Liver (tissue), 9 donors: ENCODE data around the gene SPSB1. TPM values are rescaled to one million over a fixed set of nuclear protein-coding genes. Genes with fewer than 3 reads are reported as not detected.

Source experiments
- DNase-seq: peaks from one replicate; pipeline ENCODE4 v3.0.0-alpha.2; 2017; ENCODE audit warnings: low spot score
- H3K27ac ChIP-seq, 2 donors: one replicate each; pipeline ENCODE4 v1.7.0; 2013; ENCODE audit warnings: inconsistent platforms in 2 of 2, low read length in 2 of 2, control low read depth in 1 of 2, low read depth in 1 of 2, mild to moderate bottlenecking in 1 of 2
- H3K27me3 ChIP-seq, 4 donors: one replicate each; pipeline versions ENCODE4 v1.6.1 to v1.7.0; 2013; ENCODE audit warnings: low read length in 3 of 4, inconsistent platforms in 1 of 4, mild to moderate bottlenecking in 1 of 4, moderate library complexity in 1 of 4; ENCODE audit not compliant: control insufficient read depth in 4 of 4, insufficient read depth in 4 of 4
- H3K36me3 ChIP-seq, 4 donors: one replicate each; pipeline versions ENCODE4 v1.6.1 to v1.7.0; 2013; ENCODE audit warnings: low read length in 3 of 4, mild to moderate bottlenecking in 3 of 4, low read depth in 1 of 4, moderate library complexity in 1 of 4; ENCODE audit not compliant: control insufficient read depth in 4 of 4, insufficient read depth in 3 of 4
- H3K4me1 ChIP-seq, 4 donors: one replicate each; pipeline versions ENCODE4 v1.6.1 to v1.7.0; 2013; ENCODE audit warnings: low read length in 3 of 4, mild to moderate bottlenecking in 3 of 4, moderate library complexity in 1 of 4; ENCODE audit not compliant: control insufficient read depth in 4 of 4, insufficient read depth in 4 of 4
- H3K4me3 ChIP-seq, 3 donors: one replicate each; pipeline versions ENCODE4 v1.6.1 to v1.7.0; 2013; ENCODE audit warnings: low read length in 3 of 3, control low read depth in 1 of 3, low read depth in 1 of 3, mild to moderate bottlenecking in 1 of 3
- H3K9ac ChIP-seq, 2 donors: one replicate each; pipeline ENCODE4 v1.7.0; 2013; ENCODE audit warnings: low read length in 2 of 2, mild to moderate bottlenecking in 2 of 2, moderate library complexity in 2 of 2, control low read depth in 1 of 2, low read depth in 1 of 2
- H3K9me3 ChIP-seq, 4 donors: one replicate each; pipeline versions ENCODE4 v1.6.1 to v1.7.0; 2013; ENCODE audit warnings: low read length in 3 of 4; ENCODE audit not compliant: control insufficient read depth in 4 of 4
- FOXA1 ChIP-seq: IDR thresholded peaks from 2 replicates; pipeline ENCODE4 v1.6.1; 2016; ENCODE audit warnings: antibody characterized with exemption
- GABPA ChIP-seq, 2 donors: IDR thresholded peaks in 1 of 2; conservative IDR thresholded peaks in 1 of 2; 2 replicates each; pipeline ENCODE4 v1.6.1; 2016; ENCODE audit warnings: antibody characterized with exemption in 2 of 2, mild to moderate bottlenecking in 1 of 2, moderate library complexity in 1 of 2
- HNF4A ChIP-seq, 2 donors: conservative IDR thresholded peaks; 2 replicates each; pipeline ENCODE4 v1.6.1; 2016; ENCODE audit warnings: antibody characterized with exemption in 2 of 2, mild to moderate bottlenecking in 2 of 2
- HNF4G ChIP-seq: IDR thresholded peaks from 2 replicates; pipeline ENCODE4 v1.6.1; 2016; ENCODE audit warnings: antibody characterized with exemption
- NR2F2 ChIP-seq: IDR thresholded peaks from 2 replicates; pipeline ENCODE4 v1.6.1; 2016; ENCODE audit warnings: antibody characterized with exemption
- SP1 ChIP-seq: IDR thresholded peaks from 2 replicates; pipeline ENCODE4 v1.6.1; 2018; ENCODE audit warnings: antibody characterized with exemption, mild to moderate bottlenecking
- TAF1 ChIP-seq: conservative IDR thresholded peaks from 2 replicates; pipeline ENCODE4 v1.6.1; 2016; ENCODE audit warnings: antibody characterized with exemption, mild to moderate bottlenecking
- YY1 ChIP-seq: IDR thresholded peaks from 2 replicates; pipeline ENCODE4 v1.6.1; 2016; ENCODE audit warnings: antibody characterized with exemption, mild to moderate bottlenecking
- WGBS: extraction: QIAGEN DNeasy Blood & Tissue Kit; methylation state at CpG from one replicate; pipeline ENCODE4 v1.1.7; 2013; 5-methylcytosine and 5-hydroxymethylcytosine counted together
- polyA plus RNA-seq, 2 donors: library from polyadenylated mRNA; stranded (reverse) in 1 of 2; unstranded in 1 of 2; fragments of 200-250 nt in 1 of 2; fragments of >200 nt in 1 of 2; fragmentation: Nextera tagmentation in 1 of 2; extraction: Ambion mirVana in 1 of 2; gene quantifications; one replicate each; pipeline versions ENCODE4 v1.2.1 to v1.2.3, GENCODE V29; 2013 to 2015
- total RNA-seq, 2 donors: library from RNA; depleted of rRNA; stranded (reverse); fragments of >200 nt; gene quantifications; one replicate each; pipeline ENCODE4 v1.2.3, GENCODE V29; 2014
- TF ChIP-seq, protein P1 (sequence below): IDR thresholded peaks from 2 replicates; pipeline ENCODE4 v1.6.1; 2016; ENCODE audit warnings: antibody characterized with exemption, mild to moderate bottlenecking
- TF ChIP-seq, protein P2 (sequence below): IDR thresholded peaks from 2 replicates; pipeline ENCODE4 v1.6.1; 2016; ENCODE audit warnings: antibody characterized with exemption
- TF ChIP-seq, protein P3 (sequence below): IDR thresholded peaks from 2 replicates; pipeline ENCODE4 v1.6.1; 2016; ENCODE audit warnings: antibody characterized with exemption
- donor health status: healthy.
- donor health status: healthy.
- donor health status: healthy.
- donor health status: healthy.
- donor health status: healthy.

Gene SPSB1
- total and polyA plus RNA-seq, 4 donors: 4.1 to 22.6 (median 14.8) TPM

DNA sequence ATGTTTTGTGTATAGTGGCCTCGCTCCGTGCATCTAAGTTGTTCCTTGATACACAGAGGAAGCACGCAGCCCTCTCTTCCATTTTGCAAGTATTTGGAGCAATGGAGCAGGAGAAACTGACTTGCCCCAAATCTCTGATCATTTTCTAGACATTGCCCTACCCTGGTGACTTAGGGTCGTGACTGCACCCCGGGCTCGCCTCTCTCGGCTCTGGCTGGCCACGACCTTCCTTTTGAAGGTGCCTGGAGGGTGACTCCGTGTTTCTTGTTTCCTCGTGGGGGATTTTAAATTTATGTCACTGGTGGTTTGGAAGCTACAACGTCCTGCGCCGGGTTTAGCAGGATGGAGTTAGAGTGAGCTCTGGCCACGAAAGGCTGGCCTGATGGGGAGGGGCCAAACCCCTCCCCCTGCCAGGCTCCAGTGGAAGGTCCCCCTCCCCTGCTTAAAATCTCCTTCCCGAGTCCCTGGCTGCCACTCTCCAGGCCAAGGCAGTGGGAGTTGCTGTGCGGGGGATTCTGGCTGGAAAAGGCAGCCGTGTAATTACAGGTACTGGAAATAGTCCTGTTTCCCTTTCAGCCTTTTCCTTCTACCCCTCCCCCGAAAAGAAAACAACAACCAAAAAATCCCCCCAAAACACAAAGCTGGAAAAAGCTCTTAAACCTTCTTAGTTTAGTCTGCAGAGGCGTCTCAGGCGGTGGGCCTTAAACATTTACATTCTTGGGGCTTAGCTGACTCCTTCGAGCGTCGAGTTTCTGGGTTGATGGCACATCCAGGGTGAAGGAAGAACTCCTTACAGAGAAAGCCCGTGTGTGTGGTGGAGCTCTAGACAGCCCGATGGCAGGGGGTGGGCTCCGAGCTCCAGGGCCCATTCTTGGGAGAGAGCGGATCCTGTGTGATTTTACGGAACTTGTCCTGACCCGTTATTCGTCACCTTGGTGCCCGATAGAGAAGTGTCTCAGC lies 28.1 kb downstream of the SPSB1 start:
- H3K9ac ChIP-seq: no peak overlapping the region
- H3K27ac ChIP-seq: no peak overlapping the region
- peaks cover 0 to 4% (median 0%) of the 10 kb centered on the region in 4 donors for H3K36me3 ChIP-seq
- no peaks in the 10 kb centered on the region for H3K9me3 ChIP-seq
- 86% methylated on average over 31 of the region's 31 CpGs for WGBS
- DNase-seq: no peak
- no peak for TF ChIP-seq YY1
- TF ChIP-seq, protein P1, sequence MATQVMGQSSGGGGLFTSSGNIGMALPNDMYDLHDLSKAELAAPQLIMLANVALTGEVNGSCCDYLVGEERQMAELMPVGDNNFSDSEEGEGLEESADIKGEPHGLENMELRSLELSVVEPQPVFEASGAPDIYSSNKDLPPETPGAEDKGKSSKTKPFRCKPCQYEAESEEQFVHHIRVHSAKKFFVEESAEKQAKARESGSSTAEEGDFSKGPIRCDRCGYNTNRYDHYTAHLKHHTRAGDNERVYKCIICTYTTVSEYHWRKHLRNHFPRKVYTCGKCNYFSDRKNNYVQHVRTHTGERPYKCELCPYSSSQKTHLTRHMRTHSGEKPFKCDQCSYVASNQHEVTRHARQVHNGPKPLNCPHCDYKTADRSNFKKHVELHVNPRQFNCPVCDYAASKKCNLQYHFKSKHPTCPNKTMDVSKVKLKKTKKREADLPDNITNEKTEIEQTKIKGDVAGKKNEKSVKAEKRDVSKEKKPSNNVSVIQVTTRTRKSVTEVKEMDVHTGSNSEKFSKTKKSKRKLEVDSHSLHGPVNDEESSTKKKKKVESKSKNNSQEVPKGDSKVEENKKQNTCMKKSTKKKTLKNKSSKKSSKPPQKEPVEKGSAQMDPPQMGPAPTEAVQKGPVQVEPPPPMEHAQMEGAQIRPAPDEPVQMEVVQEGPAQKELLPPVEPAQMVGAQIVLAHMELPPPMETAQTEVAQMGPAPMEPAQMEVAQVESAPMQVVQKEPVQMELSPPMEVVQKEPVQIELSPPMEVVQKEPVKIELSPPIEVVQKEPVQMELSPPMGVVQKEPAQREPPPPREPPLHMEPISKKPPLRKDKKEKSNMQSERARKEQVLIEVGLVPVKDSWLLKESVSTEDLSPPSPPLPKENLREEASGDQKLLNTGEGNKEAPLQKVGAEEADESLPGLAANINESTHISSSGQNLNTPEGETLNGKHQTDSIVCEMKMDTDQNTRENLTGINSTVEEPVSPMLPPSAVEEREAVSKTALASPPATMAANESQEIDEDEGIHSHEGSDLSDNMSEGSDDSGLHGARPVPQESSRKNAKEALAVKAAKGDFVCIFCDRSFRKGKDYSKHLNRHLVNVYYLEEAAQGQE: no peak
- TF ChIP-seq NR2F2: no peak
- no peak for TF ChIP-seq HNF4G
- no peak for TF ChIP-seq HNF4A (conservative IDR thresholded peaks at IDR 0.05)
- TF ChIP-seq, protein P2, sequence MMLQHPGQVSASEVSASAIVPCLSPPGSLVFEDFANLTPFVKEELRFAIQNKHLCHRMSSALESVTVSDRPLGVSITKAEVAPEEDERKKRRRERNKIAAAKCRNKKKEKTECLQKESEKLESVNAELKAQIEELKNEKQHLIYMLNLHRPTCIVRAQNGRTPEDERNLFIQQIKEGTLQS: no peak
- TF ChIP-seq, protein P3, sequence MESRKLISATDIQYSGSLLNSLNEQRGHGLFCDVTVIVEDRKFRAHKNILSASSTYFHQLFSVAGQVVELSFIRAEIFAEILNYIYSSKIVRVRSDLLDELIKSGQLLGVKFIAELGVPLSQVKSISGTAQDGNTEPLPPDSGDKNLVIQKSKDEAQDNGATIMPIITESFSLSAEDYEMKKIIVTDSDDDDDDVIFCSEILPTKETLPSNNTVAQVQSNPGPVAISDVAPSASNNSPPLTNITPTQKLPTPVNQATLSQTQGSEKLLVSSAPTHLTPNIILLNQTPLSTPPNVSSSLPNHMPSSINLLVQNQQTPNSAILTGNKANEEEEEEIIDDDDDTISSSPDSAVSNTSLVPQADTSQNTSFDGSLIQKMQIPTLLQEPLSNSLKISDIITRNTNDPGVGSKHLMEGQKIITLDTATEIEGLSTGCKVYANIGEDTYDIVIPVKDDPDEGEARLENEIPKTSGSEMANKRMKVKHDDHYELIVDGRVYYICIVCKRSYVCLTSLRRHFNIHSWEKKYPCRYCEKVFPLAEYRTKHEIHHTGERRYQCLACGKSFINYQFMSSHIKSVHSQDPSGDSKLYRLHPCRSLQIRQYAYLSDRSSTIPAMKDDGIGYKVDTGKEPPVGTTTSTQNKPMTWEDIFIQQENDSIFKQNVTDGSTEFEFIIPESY: no peak
- no peak for TF ChIP-seq SP1
- TF ChIP-seq GABPA (IDR thresholded peaks at IDR 0.05 in 1 of 2, conservative IDR thresholded peaks at IDR 0.05 in 1 of 2): no peak
- TF ChIP-seq FOXA1: no peak
- no peaks in the 10 kb centered on the region for H3K27me3 ChIP-seq
- no peaks in the 10 kb centered on the region for H3K4me1 ChIP-seq
- H3K4me3 ChIP-seq: no peak overlapping the region

DNA sequence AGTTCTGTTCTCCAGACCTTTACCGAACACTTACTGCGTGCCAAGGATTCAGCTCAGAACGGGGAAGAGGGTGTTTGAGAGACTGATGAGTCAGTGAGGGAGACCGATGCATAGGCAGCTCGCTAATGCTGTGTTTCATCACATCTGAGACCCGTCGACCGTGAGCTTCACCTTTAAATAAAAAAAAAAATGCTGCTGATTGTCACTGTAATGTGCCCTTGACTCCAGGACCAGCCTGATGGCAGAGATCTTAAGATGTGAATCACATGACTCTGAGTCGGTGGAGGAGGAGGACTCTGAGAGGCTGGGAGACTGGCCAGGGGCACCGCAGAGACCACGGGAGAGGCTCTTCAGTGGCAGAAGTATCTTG lies 28.8 kb downstream of the SPSB1 start:
- Histone ChIP-seq H3K9me3 (no peaks in the 10 kb centered on the region), H3K27ac (no peak overlapping the region), H3K4me1 (no peaks in the 10 kb centered on the region), H3K4me3 (no peak overlapping the region), H3K36me3 (peaks cover 0 to 4% (median 0%) of the 10 kb centered on the region in 4 donors), H3K27me3 (no peaks in the 10 kb centered on the region), H3K9ac (no peak overlapping the region)
- whole genome bisulfite sequencing: 89% methylated on average over 11 of the region's 11 CpGs
- no peak for TF ChIP-seq TAF1
- TF ChIP-seq YY1: no peak
- no peak for DNase-seq
